Measurements from ENCODE around the gene PNLIPRP2.
A peak's percentile ranks its signal among the peaks of the same experiment; 100 is the strongest.

GRCh38 chr10:116634126-116634975 lies 13.6 kb downstream of the PNLIPRP2 start:
- TF ChIP-seq CTCF (IDR thresholded peaks at IDR 0.05 in 2 of 3, conservative IDR thresholded peaks at IDR 0.05 in 1 of 3; ENCODE audit: borderline replicate concordance in 1 of 3, insufficient read depth in 1 of 3, low read depth in 2 of 3, low read length in 2 of 3) (no peak), CEBPB (IDR thresholded peaks at IDR 0.05; ENCODE audit: low read depth) (peak; percentile 88), ELF1 (IDR thresholded peaks at IDR 0.05; ENCODE audit: borderline replicate concordance, low read depth) (no peak)

Measured in HCT116 (cell line).